Progenitor cell of endocrine pancreas (in vitro differentiated cells): ENCODE results near the gene TPSD1. TPM values are rescaled to one million over a fixed set of nuclear protein-coding genes. Genes with fewer than 3 reads are reported as not detected.
A peak's percentile ranks its signal among the peaks of the same experiment; 100 is the strongest.

Experiments used
- DNase-seq: peaks from one replicate; pipeline ENCODE4 v3.0.0; 2021; ENCODE audit warnings: low spot score; ENCODE audit not compliant: unreplicated experiment
- H3K27ac Mint-ChIP-seq: 2 replicates; pipeline ENCODE4 v1.8.0; 2021; ENCODE audit warnings: mild to moderate bottlenecking, moderate library complexity, mixed read lengths
- H3K27me3 Mint-ChIP-seq: 2 replicates; pipeline ENCODE4 v1.8.0; 2021; ENCODE audit warnings: mixed read lengths
- H3K36me3 Mint-ChIP-seq: 2 replicates; pipeline ENCODE4 v1.8.0; 2022; ENCODE audit warnings: mixed read lengths; ENCODE audit not compliant: insufficient read depth
- H3K4me1 Mint-ChIP-seq: 2 replicates; pipeline ENCODE4 v1.8.0; 2021; ENCODE audit warnings: low read depth, mixed read lengths
- H3K4me3 Mint-ChIP-seq: 2 replicates; pipeline ENCODE4 v1.8.0; 2021; ENCODE audit warnings: low read depth, mild to moderate bottlenecking, moderate library complexity, mixed read lengths
- H3K9me3 Mint-ChIP-seq: 2 replicates; pipeline ENCODE4 v1.8.0; 2021; ENCODE audit warnings: low read depth, mixed read lengths
- total RNA-seq: library from RNA; stranded (reverse); gene quantifications from 2 replicates; pipeline ENCODE4 v1.2.1, GENCODE V29; 2021
- TF ChIP-seq, protein P1 (sequence below): fragments of 200-600 bp; sonication (generic); IDR thresholded peaks from one replicate; pipeline ENCODE4 v1.5.0; 2021; ENCODE audit warnings: antibody characterized with exemption, mild to moderate bottlenecking; ENCODE audit not compliant: unreplicated experiment

TPSD1 gene
- total RNA-seq, 1 donor from 2014 or later: not detected

DNA sequence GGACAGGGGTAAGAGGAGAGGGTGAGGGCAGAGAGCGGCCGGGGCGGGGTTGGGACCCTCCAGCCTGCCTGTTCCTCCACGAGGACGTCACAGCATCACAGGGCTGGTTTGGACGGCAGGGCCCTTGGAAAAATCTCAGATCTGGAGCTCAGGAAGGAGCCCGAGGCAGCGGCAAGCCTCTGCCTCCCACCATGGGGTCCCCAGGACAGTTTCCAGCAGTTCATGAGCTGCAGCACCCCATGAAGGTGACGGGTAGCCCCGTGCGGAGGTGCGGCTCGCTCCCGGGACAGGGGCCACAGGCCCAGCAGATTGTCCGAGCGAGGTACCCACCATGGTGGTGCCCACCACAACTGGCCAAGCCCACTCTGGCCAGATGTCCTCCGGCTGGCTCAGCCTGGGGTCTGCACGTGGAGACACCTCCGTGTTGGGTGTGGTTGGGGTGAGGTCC is 21.3 kb downstream of the TPSD1 start:
- H3K4me3 Mint-ChIP-seq: no peak overlapping the region
- no peaks in the 10 kb centered on the region for H3K36me3 Mint-ChIP-seq
- DNase-seq: no peak
- no peaks in the 10 kb centered on the region for H3K9me3 Mint-ChIP-seq
- H3K4me1 Mint-ChIP-seq: no peaks in the 10 kb centered on the region
- TF ChIP-seq, protein P1, sequence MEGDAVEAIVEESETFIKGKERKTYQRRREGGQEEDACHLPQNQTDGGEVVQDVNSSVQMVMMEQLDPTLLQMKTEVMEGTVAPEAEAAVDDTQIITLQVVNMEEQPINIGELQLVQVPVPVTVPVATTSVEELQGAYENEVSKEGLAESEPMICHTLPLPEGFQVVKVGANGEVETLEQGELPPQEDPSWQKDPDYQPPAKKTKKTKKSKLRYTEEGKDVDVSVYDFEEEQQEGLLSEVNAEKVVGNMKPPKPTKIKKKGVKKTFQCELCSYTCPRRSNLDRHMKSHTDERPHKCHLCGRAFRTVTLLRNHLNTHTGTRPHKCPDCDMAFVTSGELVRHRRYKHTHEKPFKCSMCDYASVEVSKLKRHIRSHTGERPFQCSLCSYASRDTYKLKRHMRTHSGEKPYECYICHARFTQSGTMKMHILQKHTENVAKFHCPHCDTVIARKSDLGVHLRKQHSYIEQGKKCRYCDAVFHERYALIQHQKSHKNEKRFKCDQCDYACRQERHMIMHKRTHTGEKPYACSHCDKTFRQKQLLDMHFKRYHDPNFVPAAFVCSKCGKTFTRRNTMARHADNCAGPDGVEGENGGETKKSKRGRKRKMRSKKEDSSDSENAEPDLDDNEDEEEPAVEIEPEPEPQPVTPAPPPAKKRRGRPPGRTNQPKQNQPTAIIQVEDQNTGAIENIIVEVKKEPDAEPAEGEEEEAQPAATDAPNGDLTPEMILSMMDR: no peak
- H3K27me3 Mint-ChIP-seq: peaks cover 24% of the 10 kb centered on the region
- no peak overlapping the region for H3K27ac Mint-ChIP-seq

DNA sequence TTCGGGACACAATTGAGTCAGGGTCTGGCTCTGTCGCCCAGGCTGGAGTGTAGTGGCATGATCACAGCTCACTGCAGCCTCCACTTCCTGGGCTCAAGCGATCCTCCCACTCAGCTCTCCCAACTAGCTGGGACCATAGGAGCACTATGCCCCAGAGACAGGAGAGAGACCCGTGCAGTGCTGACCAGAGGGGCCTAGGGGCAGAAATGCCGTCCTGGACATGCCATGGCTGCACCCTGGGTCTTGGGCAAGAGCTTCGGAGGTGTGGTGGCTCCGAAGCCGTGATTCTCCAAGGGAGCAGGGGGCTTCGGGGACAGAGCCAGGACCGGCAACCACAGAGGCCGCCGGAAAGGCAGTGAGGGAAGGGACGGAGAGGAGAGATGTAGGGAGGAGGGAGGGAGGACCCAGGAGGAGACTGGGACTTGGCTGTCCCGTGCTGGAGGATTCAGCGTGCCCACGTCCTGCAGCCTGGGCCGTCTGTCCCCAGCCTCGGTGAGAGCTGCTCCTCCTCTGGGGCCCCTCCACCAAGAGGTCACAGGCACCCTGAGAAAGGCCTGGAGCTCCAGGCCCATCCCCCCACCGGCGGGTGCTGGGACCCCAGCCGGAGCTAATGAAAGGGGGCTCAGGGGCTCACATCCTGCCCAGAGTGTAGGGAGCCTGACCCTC is 21.9 kb downstream of the TPSD1 start:
- no peaks in the 10 kb centered on the region for H3K9me3 Mint-ChIP-seq
- peak overlapping the region; percentile 78 for H3K27ac Mint-ChIP-seq
- H3K4me1 Mint-ChIP-seq: no peaks in the 10 kb centered on the region
- no peak overlapping the region for H3K4me3 Mint-ChIP-seq
- DNase-seq: no peak
- H3K27me3 Mint-ChIP-seq: peaks cover 23% of the 10 kb centered on the region
- TF ChIP-seq, protein P1: no peak
- no peaks in the 10 kb centered on the region for H3K36me3 Mint-ChIP-seq

DNA sequence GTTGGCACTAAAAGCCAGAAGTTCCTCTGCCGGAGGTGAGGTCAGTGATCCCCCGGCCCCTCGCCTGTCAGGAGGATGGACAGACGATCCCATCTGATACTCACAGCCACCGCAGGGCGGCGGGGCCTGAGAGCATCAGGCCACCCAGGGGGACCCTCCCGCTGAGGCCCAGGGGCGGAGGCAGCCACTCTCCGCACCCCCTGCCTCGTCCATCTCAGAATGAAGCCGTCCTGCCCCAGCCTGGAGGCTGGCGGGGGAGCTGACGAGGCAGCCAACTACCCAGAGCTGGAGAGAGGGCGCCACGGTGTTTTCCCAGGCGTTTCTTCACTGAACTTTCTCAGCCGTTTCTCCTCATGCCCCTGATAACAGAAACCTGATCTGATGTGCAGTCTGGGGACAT is 22.6 kb downstream of the TPSD1 start:
- Mint-ChIP-seq H3K4me3 (no peak overlapping the region), H3K27me3 (peaks cover 20% of the 10 kb centered on the region), H3K27ac (no peak overlapping the region), H3K4me1 (no peaks in the 10 kb centered on the region), H3K9me3 (no peaks in the 10 kb centered on the region), H3K36me3 (no peaks in the 10 kb centered on the region)
- no peak for DNase-seq
- TF ChIP-seq, protein P1: peak; percentile 21

- TF ChIP-seq, protein P1: no peak
- no peaks in the 10 kb centered on the region for H3K4me1 Mint-ChIP-seq
- peaks cover 20% of the 10 kb centered on the region for H3K27me3 Mint-ChIP-seq
- no peak overlapping the region for H3K27ac Mint-ChIP-seq
- DNase-seq: no peak
- H3K9me3 Mint-ChIP-seq: no peaks in the 10 kb centered on the region
- no peaks in the 10 kb centered on the region for H3K36me3 Mint-ChIP-seq
- no peak overlapping the region for H3K4me3 Mint-ChIP-seq
Observed at GRCh38 chr16:1279081-1279944, 23.4 kb downstream of the TPSD1 start.

DNA sequence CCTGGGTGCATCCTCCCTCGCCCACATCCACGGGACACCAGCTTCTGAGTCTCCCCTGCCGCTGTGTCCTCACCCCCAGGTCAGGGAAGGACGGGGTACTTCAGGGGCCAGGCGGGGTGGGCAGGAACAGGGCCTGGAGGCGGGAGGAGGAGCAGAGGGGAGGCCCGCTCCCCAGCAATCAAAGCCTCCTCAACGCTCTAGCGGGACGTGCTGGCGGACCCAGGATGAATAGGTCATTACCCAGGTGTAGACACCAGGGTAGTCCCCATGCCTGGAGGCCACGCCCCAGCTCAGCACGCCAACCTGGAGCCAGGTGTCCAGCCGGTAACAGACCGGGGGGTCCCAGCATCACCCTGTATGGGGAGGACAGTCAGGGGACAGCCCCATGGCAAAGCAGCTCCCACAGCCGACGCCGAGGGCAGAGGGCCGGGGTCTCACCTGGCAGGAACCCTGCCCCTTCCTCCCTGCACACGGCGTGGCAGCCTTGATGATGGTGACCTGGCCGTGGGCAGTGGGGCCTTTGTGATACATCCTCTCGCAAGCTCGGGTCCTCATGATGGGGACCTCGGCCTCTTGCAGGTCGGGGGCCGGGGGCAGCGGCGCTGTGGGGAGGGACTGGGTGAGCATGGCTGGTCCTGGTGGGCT is 24.2 kb downstream of the TPSD1 start:
- Mint-ChIP-seq H3K9me3 (no peaks in the 10 kb centered on the region), H3K27me3 (peaks cover 17% of the 10 kb centered on the region), H3K4me1 (no peaks in the 10 kb centered on the region), H3K36me3 (no peaks in the 10 kb centered on the region), H3K4me3 (no peak overlapping the region), H3K27ac (no peak overlapping the region)
- TF ChIP-seq, protein P1: no peak
- no peak for DNase-seq
